EL (cell line): ENCODE results near the gene TMEM134.
"Not testable (repeated sequence)": the region's sequence is repeated elsewhere in the genome, so short reads cannot be mapped to it uniquely, and the experiment has no call there.

Source experiments
- DNase-seq: peaks from one replicate; pipeline ENCODE4 v3.0.0-alpha.2; 2016

TMEM134 gene

GRCh38 chr11:67437082-67437808 lies 31.8 kb downstream of the TMEM134 start, which contains the start of gene PTPRCAP:
Gene PTPRCAP, minus strand, starts transcription at chr11:67437682. Its CDS starts 63 bp downstream, at chr11:67437619.
- DNase-seq, result no peak

- no peak for DNase-seq
Observed at GRCh38 chr11:67436459-67437081, 32.5 kb downstream of the TMEM134 start.

- no peak for DNase-seq
Observed at GRCh38 chr11:67435727-67436458, 33.2 kb downstream of the TMEM134 start.

GRCh38 chr11:67435031-67435726 lies 33.9 kb downstream of the TMEM134 start:
- no peak for DNase-seq

- no peak for DNase-seq
Observed at GRCh38 chr11:67434395-67434881, 34.6 kb downstream of the TMEM134 start.

GRCh38 chr11:67433536-67434394 lies 35.3 kb downstream of the TMEM134 start:
- no peak for DNase-seq

- DNase-seq, result no peak
Observed at GRCh38 chr11:67432655-67433349, 36.2 kb downstream of the TMEM134 start.

GRCh38 chr11:67431346-67432249 lies 37.5 kb downstream of the TMEM134 start:
- DNase-seq, result no peak

- no peak for DNase-seq
Observed at GRCh38 chr11:67429722-67430121, 39.3 kb downstream of the TMEM134 start.

- DNase-seq, result no peak
Observed at GRCh38 chr11:67429038-67429668, 39.9 kb downstream of the TMEM134 start.

GRCh38 chr11:67428052-67429001 lies 40.7 kb downstream of the TMEM134 start, which contains the start of gene RPS6KB2:
Gene RPS6KB2, plus strand, starts transcription at chr11:67428494. Its CDS starts 52 bp downstream, at chr11:67428546.
- peak; percentile 96 for DNase-seq

GRCh38 chr11:67427364-67427859 lies 41.6 kb downstream of the TMEM134 start:
- DNase-seq, result not testable (repeated sequence)

- DNase-seq, result no peak
Observed at GRCh38 chr11:67423891-67424613, 45.0 kb downstream of the TMEM134 start.

- no peak for DNase-seq
Observed at GRCh38 chr11:67423466-67423865, 45.6 kb downstream of the TMEM134 start.

- DNase-seq, result no peak
Observed at GRCh38 chr11:67422891-67423290, 46.2 kb downstream of the TMEM134 start.

GRCh38 chr11:67421430-67422031 lies 47.5 kb downstream of the TMEM134 start:
- DNase-seq, result no peak
